GM12878 (cell line): ENCODE measurements around the gene STXBP3. TPM values are rescaled to one million over a fixed set of nuclear protein-coding genes. Genes with fewer than 3 reads are reported as not detected.

Experiments used
- ASH2L ChIP-seq: fragments of 300-600, 200-600 bp; sonication (generic); IDR thresholded peaks from 2 replicates; pipeline ENCODE4 v1.6.1; 2017; ENCODE audit warnings: low read depth, mild to moderate bottlenecking, borderline replicate concordance
- EGR1 ChIP-seq, 2 experiments: IDR thresholded peaks; 1 replicate in 1 of 2; 2 replicates in 1 of 2; pipeline ENCODE4 v1.6.1; 2011 to 2012; ENCODE audit warnings: low read depth in 2 of 2, low read length in 2 of 2, borderline replicate concordance in 1 of 2, mild to moderate bottlenecking in 1 of 2, moderate library complexity in 1 of 2
- ETV6 ChIP-seq, 2 experiments: fragments of 450-650 bp in 1 of 2; IDR thresholded peaks in 1 of 2; conservative IDR thresholded peaks in 1 of 2; 2 replicates each; pipeline ENCODE4 v1.6.1; 2014; ENCODE audit warnings: antibody characterized with exemption in 1 of 2, borderline replicate concordance in 1 of 2, low read depth in 1 of 2, mild to moderate bottlenecking in 1 of 2, moderate library complexity in 1 of 2
- HSF1 ChIP-seq: fragments of 150-350 bp; IDR thresholded peaks from 2 replicates; pipeline ENCODE4 v1.6.1; 2014; ENCODE audit warnings: mild to moderate bottlenecking, low read depth, low read length
- IRF5 ChIP-seq: fragments of 450-650 bp; IDR thresholded peaks from 2 replicates; pipeline ENCODE4 v1.6.1; 2017; ENCODE audit warnings: borderline replicate concordance
- JUND ChIP-seq: IDR thresholded peaks from 2 replicates; pipeline ENCODE4 v1.6.1; 2012; ENCODE audit warnings: low read depth, mild to moderate bottlenecking, low read length, improper control_type of control experiment, moderate library complexity
- KLF5 ChIP-seq: fragments of 450-650 bp; IDR thresholded peaks from 2 replicates; pipeline ENCODE4 v1.6.1; 2014; ENCODE audit warnings: mild to moderate bottlenecking; ENCODE audit not compliant: partially characterized antibody
- MTA3 ChIP-seq: IDR thresholded peaks from 2 replicates; pipeline ENCODE4 v1.6.1; 2012; ENCODE audit warnings: low read length, inconsistent platforms, borderline replicate concordance
- MYB ChIP-seq: fragments of 150-350 bp; IDR thresholded peaks from 2 replicates; pipeline ENCODE4 v1.6.1; 2014; ENCODE audit warnings: mild to moderate bottlenecking, low read depth, low read length, borderline replicate concordance
- NFYA ChIP-seq: IDR thresholded peaks from 2 replicates; pipeline ENCODE4 v1.6.1; 2011; ENCODE audit warnings: low read depth, mild to moderate bottlenecking, low read length, improper control_type of control experiment, borderline replicate concordance
- NR2C1 ChIP-seq: fragments of 450-650 bp; IDR thresholded peaks from 2 replicates; pipeline ENCODE4 v1.6.1; 2017; ENCODE audit warnings: antibody characterized with exemption, mild to moderate bottlenecking, moderate library complexity
- NRF1 ChIP-seq: conservative IDR thresholded peaks from 2 replicates; pipeline ENCODE4 v1.6.1; 2011; ENCODE audit warnings: mild to moderate bottlenecking, low read depth, low read length, improper control_type of control experiment
- PAX5 ChIP-seq: IDR thresholded peaks from 2 replicates; pipeline ENCODE4 v1.6.1; 2011; ENCODE audit warnings: low read depth, low read length, borderline replicate concordance
- RBBP5 ChIP-seq: fragments of 200-600 bp; sonication (generic); conservative IDR thresholded peaks from 2 replicates; pipeline ENCODE4 v1.6.1; 2016
- SMAD5 ChIP-seq: IDR thresholded peaks from 2 replicates; pipeline ENCODE4 v1.6.1; 2016; ENCODE audit warnings: antibody characterized with exemption, low read depth
- SPI1 ChIP-seq: IDR thresholded peaks from 2 replicates; pipeline ENCODE4 v1.6.1; 2011; ENCODE audit warnings: low read depth, mild to moderate bottlenecking, low read length, moderate library complexity, borderline replicate concordance; ENCODE audit not compliant: insufficient read depth
- TAF1 ChIP-seq: IDR thresholded peaks from 2 replicates; pipeline ENCODE4 v1.6.1; 2011; ENCODE audit warnings: mild to moderate bottlenecking, low read depth, low read length, borderline replicate concordance
- TARDBP ChIP-seq: IDR thresholded peaks from 2 replicates; pipeline ENCODE4 v1.6.1; 2016; ENCODE audit warnings: borderline replicate concordance
- USF2 ChIP-seq: IDR thresholded peaks from 2 replicates; pipeline ENCODE4 v1.6.1; 2011; ENCODE audit warnings: low read depth, low read length, improper control_type of control experiment, borderline replicate concordance
- ZBED1 ChIP-seq: IDR thresholded peaks from 2 replicates; pipeline ENCODE4 v1.6.1; 2016; ENCODE audit warnings: borderline replicate concordance
- polyA plus RNA-seq, 11 experiments: library from polyadenylated mRNA; depleted of rRNA in 4 of 11; unstranded in 6 of 11; stranded (reverse) in 5 of 11; fragments of >200 nt; fragmentation: Nextera tagmentation in 4 of 11; fragmentation: Illumina TruSeq in 1 of 11; extraction: Ambion mirVana in 4 of 11; extraction: Trizol in 1 of 11; gene quantifications; 1 replicate in 1 of 11; 2 replicates in 10 of 11; pipeline versions ENCODE4 v1.2.1 to v1.2.3, GENCODE V29; 2011 to 2016; ENCODE audit warnings: inconsistent platforms in 2 of 11, missing spikeins in 2 of 11, low read depth in 1 of 11
- total RNA-seq, 4 experiments: library from RNA; depleted of rRNA in 3 of 4; stranded (reverse); fragments of >200 nt in 3 of 4; fragmentation: Illumina TruSeq in 1 of 4; extraction: Trizol in 1 of 4; gene quantifications; 2 replicates each; pipeline versions ENCODE4 v1.2.1 to v1.2.3, GENCODE V29; 2013 to 2021
- TF ChIP-seq, protein P1 (sequence below), 3 experiments: IDR thresholded peaks in 2 of 3; conservative IDR thresholded peaks in 1 of 3; 2 replicates each; pipeline ENCODE4 v1.5.1; 2011; ENCODE audit warnings: low read depth in 3 of 3, low read length in 3 of 3, mild to moderate bottlenecking in 3 of 3, control low read depth in 2 of 3, moderate library complexity in 2 of 3, inconsistent platforms in 1 of 3, mixed read lengths in 1 of 3; ENCODE audit not compliant: control insufficient read depth in 2 of 3, insufficient read depth in 1 of 3; ENCODE audit errors: extremely low read depth in 1 of 3
- TF ChIP-seq, protein P2 (sequence below): IDR thresholded peaks from 2 replicates; pipeline ENCODE4 v1.6.1; 2011; ENCODE audit warnings: mild to moderate bottlenecking, low read depth, low read length, moderate library complexity; ENCODE audit not compliant: insufficient replicate concordance

The STXBP3 gene
- total and polyA plus RNA-seq, 10 of the 15 experiments (the other 5 are each of a cell fraction or from before 2014, with no cell fraction given) = 19.6 to 35.1 (median 27.3) TPM

DNA sequence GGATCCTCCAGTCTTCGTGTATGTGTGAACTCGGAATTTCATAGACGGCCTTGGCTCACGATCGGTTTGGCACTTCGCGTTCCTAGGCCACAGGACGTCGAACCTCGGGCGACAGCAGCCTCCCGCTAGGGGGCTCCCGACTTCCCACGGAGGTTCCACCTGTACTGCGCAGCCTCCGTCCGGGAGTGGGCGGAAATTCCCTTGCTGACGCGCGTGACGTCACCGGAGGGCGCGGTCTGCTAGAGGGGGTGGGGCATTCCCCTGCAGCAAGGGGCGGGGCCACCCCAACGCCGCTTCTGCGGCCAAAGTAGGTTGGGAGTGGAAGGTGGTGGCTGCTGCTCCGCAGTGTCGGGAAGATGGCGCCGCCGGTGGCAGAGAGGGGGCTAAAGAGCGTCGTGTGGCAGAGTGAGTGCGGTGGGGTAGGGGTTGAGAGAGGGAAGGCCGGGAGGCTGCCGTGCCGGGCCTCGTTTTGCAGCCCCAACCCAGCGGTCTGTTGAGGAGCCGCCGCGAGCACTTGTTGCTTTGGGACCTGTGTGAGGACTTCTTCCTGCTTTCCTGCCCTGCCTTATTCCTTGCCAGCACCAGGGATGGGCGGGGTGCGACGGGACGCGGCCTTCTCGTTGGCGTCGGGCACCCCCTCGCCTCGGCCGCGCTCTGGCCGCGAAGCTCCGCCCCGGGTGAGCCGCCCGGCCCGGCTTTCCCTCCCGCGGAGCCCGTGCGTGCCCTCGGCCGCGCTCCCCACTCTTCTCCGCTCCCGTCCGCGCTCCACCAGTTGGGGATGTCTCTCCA is at the start of gene STXBP3 (continued):
- TF ChIP-seq NRF1 (0 out of 2 replicates have a peak, but pooled peaks have one; percentile 27), NFYA (no peak), TARDBP (no peak), RBBP5 (no peak), MYB (no peak), JUND (0 out of 2 replicates have a peak, but pooled peaks have one; percentile 65), SPI1 (no peak), ETV6 (conservative IDR thresholded peaks at IDR 0.05 in 1 of 2, IDR thresholded peaks at IDR 0.05 in 1 of 2; ENCODE audit: borderline replicate concordance in 1 of 2, low read depth in 1 of 2) (no peak), EGR1 (IDR thresholded peaks at IDR 0.05; ENCODE audit: borderline replicate concordance in 1 of 2, low read depth in 2 of 2, low read length in 2 of 2) (peak in 1 of 2 experiments; percentile 83; a peak in 2 of 3 replicates), NR2C1 (no peak), PAX5 (0 out of 2 replicates have a peak, but pooled peaks have one; percentile 3), TAF1 (peak; percentile 93), USF2 (no peak), SMAD5 (peak; percentile 93; the same call in 1 of the 2 replicates), KLF5 (no peak), ASH2L (no peak), IRF5 (no peak), HSF1 (0 out of 2 replicates have a peak, but pooled peaks have one; percentile 17), ZBED1 (no peak), MTA3 (no peak)
- TF ChIP-seq, protein P1, sequence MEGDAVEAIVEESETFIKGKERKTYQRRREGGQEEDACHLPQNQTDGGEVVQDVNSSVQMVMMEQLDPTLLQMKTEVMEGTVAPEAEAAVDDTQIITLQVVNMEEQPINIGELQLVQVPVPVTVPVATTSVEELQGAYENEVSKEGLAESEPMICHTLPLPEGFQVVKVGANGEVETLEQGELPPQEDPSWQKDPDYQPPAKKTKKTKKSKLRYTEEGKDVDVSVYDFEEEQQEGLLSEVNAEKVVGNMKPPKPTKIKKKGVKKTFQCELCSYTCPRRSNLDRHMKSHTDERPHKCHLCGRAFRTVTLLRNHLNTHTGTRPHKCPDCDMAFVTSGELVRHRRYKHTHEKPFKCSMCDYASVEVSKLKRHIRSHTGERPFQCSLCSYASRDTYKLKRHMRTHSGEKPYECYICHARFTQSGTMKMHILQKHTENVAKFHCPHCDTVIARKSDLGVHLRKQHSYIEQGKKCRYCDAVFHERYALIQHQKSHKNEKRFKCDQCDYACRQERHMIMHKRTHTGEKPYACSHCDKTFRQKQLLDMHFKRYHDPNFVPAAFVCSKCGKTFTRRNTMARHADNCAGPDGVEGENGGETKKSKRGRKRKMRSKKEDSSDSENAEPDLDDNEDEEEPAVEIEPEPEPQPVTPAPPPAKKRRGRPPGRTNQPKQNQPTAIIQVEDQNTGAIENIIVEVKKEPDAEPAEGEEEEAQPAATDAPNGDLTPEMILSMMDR (IDR thresholded peaks at IDR 0.05 in 2 of 3, conservative IDR thresholded peaks at IDR 0.05 in 1 of 3; ENCODE audit: control insufficient read depth in 2 of 3, extremely low read depth in 1 of 3, insufficient read depth in 1 of 3, low read depth in 3 of 3, low read length in 3 of 3) = peak; percentile 91 to 98 (median 96)
- TF ChIP-seq, protein P2, sequence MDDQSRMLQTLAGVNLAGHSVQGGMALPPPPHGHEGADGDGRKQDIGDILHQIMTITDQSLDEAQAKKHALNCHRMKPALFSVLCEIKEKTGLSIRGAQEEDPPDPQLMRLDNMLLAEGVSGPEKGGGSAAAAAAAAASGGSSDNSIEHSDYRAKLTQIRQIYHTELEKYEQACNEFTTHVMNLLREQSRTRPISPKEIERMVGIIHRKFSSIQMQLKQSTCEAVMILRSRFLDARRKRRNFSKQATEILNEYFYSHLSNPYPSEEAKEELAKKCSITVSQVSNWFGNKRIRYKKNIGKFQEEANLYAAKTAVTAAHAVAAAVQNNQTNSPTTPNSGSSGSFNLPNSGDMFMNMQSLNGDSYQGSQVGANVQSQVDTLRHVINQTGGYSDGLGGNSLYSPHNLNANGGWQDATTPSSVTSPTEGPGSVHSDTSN = no peak
